Measurements from ENCODE around the gene ADAMTS19. TPM values are rescaled to one million over a fixed set of nuclear protein-coding genes. Genes with fewer than 3 reads are reported as not detected.

The ADAMTS19 gene
- total RNA-seq, 2 experiments from 2014 or later: not detected

DNA sequence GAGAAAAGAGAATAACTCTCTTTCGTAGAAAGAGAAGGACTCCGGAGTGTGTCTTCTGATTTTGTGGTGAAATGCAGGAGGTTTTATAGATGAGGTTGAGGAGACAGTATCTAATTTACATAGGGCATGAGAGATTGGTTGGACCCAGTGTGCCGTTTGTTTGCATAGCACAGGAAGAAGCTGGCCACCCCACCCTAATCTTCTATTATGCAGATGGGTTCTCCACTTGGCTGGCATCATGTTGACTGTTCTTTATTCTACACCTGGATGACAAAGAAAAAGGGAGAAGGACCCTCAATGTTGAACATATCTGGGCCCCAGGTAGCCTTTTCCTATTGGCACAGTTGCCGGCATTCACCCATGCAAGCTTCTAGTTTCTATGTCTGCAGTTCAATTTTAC is 264.5 kb downstream of the ADAMTS19 start:
- ChIA-PET POLR2A (no interaction called here), CTCF (interaction anchor here (1.3 kb wide), 1 partner anchor 47 kb away, joined by 3 read pairs; no protein-coding TSS in a partner anchor)
- no peaks in the 10 kb centered on the region for H3K27me3 Mint-ChIP-seq
- ATAC-seq (no peak), DNase-seq (no peak)
- no peaks in the 10 kb centered on the region for H3K4me1 Mint-ChIP-seq (ENCODE audit: low read depth)
- no peak overlapping the region for H3K27ac Mint-ChIP-seq
- H3K4me3 Mint-ChIP-seq: no peak overlapping the region
- H3K36me3 Mint-ChIP-seq (ENCODE audit: low read depth): no peaks in the 10 kb centered on the region
- no peaks in the 10 kb centered on the region for H3K9me3 Mint-ChIP-seq
- intact Hi-C loops (cut with micrococcal nuclease): no loop called here
- TF ChIP-seq CTCF (IDR thresholded peaks at IDR 0.05): no peak

DNA sequence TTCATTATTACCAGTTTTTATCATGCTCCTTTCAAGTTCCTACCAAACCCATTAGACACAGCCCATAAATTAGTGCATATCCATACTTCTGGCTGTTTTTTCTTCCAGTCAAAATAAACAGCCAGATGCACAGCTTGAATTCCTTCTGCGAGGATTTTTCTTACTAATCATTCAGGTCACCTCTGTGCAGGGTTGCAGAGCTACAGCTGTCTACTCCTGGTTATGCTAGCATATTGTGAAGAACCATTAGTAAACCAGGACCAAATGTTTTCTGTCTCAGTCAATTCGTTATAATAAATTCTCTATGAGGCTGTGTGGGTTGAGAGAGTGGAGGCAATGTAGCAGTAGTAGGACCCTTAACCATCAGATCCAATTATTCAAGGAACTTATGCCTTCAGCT is 279.7 kb downstream of the ADAMTS19 start:
- ChIA-PET CTCF (no interaction called here), POLR2A (no interaction called here)
- no peaks in the 10 kb centered on the region for H3K27me3 Mint-ChIP-seq
- no peak overlapping the region for H3K27ac Mint-ChIP-seq
- no peaks in the 10 kb centered on the region for H3K36me3 Mint-ChIP-seq (ENCODE audit: low read depth)
- H3K9me3 Mint-ChIP-seq: no peaks in the 10 kb centered on the region
- ATAC-seq: no peak
- TF ChIP-seq CTCF (IDR thresholded peaks at IDR 0.05): no peak
- DNase-seq: no peak
- intact Hi-C loops (cut with micrococcal nuclease): no loop called here
- no peak overlapping the region for H3K4me3 Mint-ChIP-seq
- H3K4me1 Mint-ChIP-seq (ENCODE audit: low read depth): no peaks in the 10 kb centered on the region

DNA sequence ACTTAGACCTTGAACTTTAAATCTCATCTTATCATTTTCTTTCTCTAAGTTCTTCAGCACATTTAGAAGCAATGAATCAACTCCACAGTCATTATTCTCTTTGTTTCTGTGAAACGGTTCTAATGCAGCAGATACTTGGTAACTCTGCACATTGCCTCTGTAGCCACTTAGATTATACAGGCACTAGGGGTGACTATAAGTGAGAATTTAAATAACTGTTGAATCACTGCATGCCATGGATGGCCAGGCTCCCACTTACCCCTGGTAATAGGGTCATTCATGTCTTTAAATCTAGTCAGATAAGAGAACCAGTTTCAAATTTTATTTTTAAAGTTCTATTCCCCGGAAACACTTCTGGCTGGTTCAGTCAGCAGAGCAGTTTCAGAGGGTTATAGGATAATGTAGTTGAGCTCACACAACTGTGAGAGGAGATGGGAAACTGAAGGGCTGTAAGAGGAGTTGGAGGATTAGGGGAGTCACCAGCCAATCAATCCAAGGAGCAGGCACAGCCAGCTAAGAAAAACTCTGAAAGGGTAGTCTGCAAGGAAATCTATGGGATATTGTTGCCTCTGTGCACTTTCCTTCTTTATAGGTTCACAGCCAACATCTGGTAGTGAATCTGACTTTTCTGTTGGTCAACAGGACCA is 283.6 kb downstream of the ADAMTS19 start:
- DNase-seq: no peak
- POLR2A ChIA-PET: no interaction called here
- Mint-ChIP-seq H3K27ac (no peak overlapping the region), H3K36me3 (ENCODE audit: low read depth) (no peaks in the 10 kb centered on the region), H3K4me3 (no peak overlapping the region), H3K4me1 (ENCODE audit: low read depth) (no peaks in the 10 kb centered on the region), H3K9me3 (no peaks in the 10 kb centered on the region), H3K27me3 (no peaks in the 10 kb centered on the region)
- CTCF ChIA-PET: no interaction called here
- intact Hi-C loops (cut with micrococcal nuclease): no loop called here
- TF ChIP-seq CTCF (IDR thresholded peaks at IDR 0.05): no peak
- no peak for ATAC-seq

GRCh38 chr5:129745997-129746396 is 285.9 kb downstream of the ADAMTS19 start:
- intact Hi-C loops (cut with micrococcal nuclease): no loop called here
- DNase-seq (no peak), ATAC-seq (no peak)
- ChIA-PET CTCF (no interaction called here), POLR2A (no interaction called here)
- Mint-ChIP-seq H3K4me1 (ENCODE audit: low read depth) (no peaks in the 10 kb centered on the region), H3K36me3 (ENCODE audit: low read depth) (no peaks in the 10 kb centered on the region), H3K27ac (no peak overlapping the region), H3K27me3 (no peaks in the 10 kb centered on the region), H3K4me3 (no peak overlapping the region), H3K9me3 (no peaks in the 10 kb centered on the region)
- TF ChIP-seq CTCF (IDR thresholded peaks at IDR 0.05): no peak

GRCh38 chr5:129746876-129747275 is 286.8 kb downstream of the ADAMTS19 start:
- Mint-ChIP-seq H3K36me3 (ENCODE audit: low read depth) (no peaks in the 10 kb centered on the region), H3K4me1 (ENCODE audit: low read depth) (no peaks in the 10 kb centered on the region), H3K27me3 (no peaks in the 10 kb centered on the region), H3K9me3 (no peaks in the 10 kb centered on the region), H3K4me3 (no peak overlapping the region), H3K27ac (no peak overlapping the region)
- ATAC-seq (no peak), DNase-seq (no peak)
- CTCF ChIA-PET: no interaction called here
- TF ChIP-seq CTCF (IDR thresholded peaks at IDR 0.05): no peak
- POLR2A ChIA-PET: no interaction called here
- intact Hi-C loops (cut with micrococcal nuclease): no loop called here

Measured in activated CD8-positive, alpha-beta T cell treated with anti-CD3 and anti-CD28 coated beads for 36 hours (primary cell).